Motor neuron (in vitro differentiated cells): ENCODE data around the gene MRPS33. TPM values are rescaled to one million over a fixed set of nuclear protein-coding genes. Genes with fewer than 3 reads are reported as not detected.
"Not testable (repeated sequence)": the region's sequence is repeated elsewhere in the genome, so short reads cannot be mapped to it uniquely, and the experiment has no call there.

Experiments
- ATAC-seq, 8 experiments: fragments of 200-7000 bp; cut with Tn5 transposase; replicated peaks in 6 of 8; 2 replicates each; pipeline ENCODE4 v1.8.0; 2021; ENCODE audit warnings: mild to moderate bottlenecking in 8 of 8, moderate library complexity in 8 of 8
- H3K27ac ChIP-seq, 2 donors: fragments of 250-450 bp; sonication (Bioruptor Pico); 2 replicates each; pipeline ENCODE4 v1.9.0; 2021; ENCODE audit warnings: antibody characterized with exemption in 2 of 2, mild to moderate bottlenecking in 2 of 2, moderate library complexity in 1 of 2
- H3K4me1 ChIP-seq, 2 donors: fragments of 250-450 bp; sonication (Bioruptor Pico); replicated peaks in 1 of 2; 2 replicates each; pipeline ENCODE4 v1.6.1; 2021; ENCODE audit warnings: antibody characterized with exemption in 2 of 2, mild to moderate bottlenecking in 2 of 2, moderate library complexity in 1 of 2
- H3K4me3 ChIP-seq, 5 donors: fragments of 250-450 bp; sonication (Bioruptor Pico); 2 replicates each; pipeline ENCODE4 v1.9.0; 2021; ENCODE audit warnings: antibody characterized with exemption in 5 of 5, mild to moderate bottlenecking in 5 of 5, moderate library complexity in 4 of 5
- WGBS, 10 experiments: fragments of 450-650 bp; shearing (Covaris generic); methylation state at CpG; one replicate each; pipeline ENCODE4 v1.0.0; 2022; 5-methylcytosine and 5-hydroxymethylcytosine counted together
- in situ Hi-C, 9 experiments: fragments of 400-800 bp; cut with MboI; loops; one replicate each; pipeline ENCODE4 v1.15.0; 2021; ENCODE audit warnings: low sequenced_read_pairs in 9 of 9, low pct_unique_long_range_greater_than_20kb in 2 of 9; ENCODE audit not compliant: unreplicated experiment in 9 of 9
- total RNA-seq, 8 experiments: library from RNA; unstranded; fragments of 300-600 nt; gene quantifications; 2 replicates each; pipeline versions ENCODE4 v1.2.3 to v1.2.4, GENCODE V29; 2022

The MRPS33 gene
- total RNA-seq, 8 experiments from 2014 or later, result 69.1 to 182 (median 76.6) TPM

DNA sequence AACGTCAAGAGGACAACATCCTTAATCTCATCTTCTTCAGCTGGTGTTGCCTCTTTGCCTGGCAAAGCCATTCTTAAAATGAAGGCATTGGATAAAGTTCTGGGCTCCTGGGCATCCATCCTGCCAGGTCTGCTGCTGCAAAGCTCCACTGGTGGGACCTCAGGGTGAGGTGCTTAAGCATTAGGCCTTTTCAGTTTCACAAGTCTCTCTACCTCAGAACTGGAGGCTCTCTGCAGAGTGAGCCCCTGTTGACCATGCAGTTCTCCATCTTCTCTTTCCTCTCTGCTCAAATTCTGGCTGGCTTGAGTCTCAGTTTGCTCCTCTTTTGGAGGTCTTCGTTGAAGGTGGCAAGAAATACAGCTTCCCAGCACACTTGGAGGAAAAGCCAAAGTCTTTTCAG, 47.3 kb downstream of the MRPS33 start:
- H3K27ac ChIP-seq, result no peak overlapping the region
- H3K4me3 ChIP-seq, result no peak overlapping the region
- H3K4me1 ChIP-seq, result no peaks in the 10 kb centered on the region
- ATAC-seq, result no peak
- WGBS, 10 experiments, result 0 to 92% (median 78%) methylated on average over 1 to 2 of the region's 2 CpGs; no CpG with 5 or more reads in 3 of the 10 experiments
- in situ Hi-C loops, result no loop called here

DNA sequence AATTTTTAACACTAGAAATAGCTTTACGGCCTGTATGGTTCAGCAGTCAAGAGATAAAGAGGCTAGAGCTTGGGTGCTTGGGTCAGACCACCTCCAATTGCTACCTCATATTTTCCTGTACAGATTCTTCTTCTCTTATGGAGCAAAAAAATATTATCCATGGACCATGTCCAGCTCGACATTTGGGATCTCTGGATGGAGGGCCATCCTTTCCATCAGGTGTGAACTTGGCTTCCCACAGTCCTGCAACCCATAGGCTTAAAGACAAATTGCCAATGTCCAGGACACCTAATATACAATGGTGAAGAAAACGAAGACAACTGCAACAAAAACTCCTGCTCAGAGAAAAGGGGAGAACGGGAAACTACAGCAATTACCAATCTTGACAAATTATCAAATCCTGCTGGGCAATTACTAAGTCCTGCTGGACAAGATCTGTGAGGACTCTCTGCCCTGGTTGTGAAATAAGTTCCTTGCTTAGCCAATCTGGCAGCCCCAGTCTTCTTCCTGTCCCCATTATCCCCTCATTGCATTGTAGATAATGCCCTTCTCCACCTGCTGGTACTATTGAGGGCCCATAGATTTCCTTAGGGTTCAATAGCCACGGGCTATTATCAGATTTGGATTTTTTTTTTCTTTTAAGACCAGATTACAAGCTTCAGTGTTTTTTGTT, 48.1 kb downstream of the MRPS33 start:
- Histone ChIP-seq H3K4me1 (no peaks in the 10 kb centered on the region), H3K4me3 (no peak overlapping the region), H3K27ac (no peak overlapping the region)
- in situ Hi-C loops, result no loop called here
- 0 to 100% (median 56%) methylated on average over 1 to 5 of the region's 5 CpGs for WGBS, 10 experiments
- no peak for ATAC-seq

DNA sequence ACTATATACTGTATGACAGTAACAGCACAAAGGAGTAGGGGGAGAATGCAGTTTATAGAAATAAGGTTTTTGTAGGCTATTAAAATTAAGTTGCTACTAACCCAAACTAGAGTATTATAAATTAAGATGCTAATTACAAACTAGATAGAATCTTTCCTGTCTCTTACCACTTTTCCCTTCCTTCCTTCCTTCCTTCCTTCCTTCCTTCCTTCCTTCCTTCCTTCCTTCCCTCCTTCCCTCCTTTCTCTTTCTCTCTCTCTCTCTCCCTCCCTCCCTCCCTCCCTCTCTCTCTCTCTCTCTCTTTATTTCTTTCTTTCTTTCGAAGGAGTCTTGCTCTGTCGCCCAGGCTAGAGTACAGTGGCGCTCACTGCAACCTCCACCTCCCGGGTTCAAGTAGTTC, 53.6 kb downstream of the MRPS33 start:
- H3K4me3 ChIP-seq, result no peak overlapping the region
- no CpG with 5 or more reads among the region's 4 CpGs for WGBS, 10 experiments
- H3K4me1 ChIP-seq, result no peaks in the 10 kb centered on the region
- no peak for ATAC-seq
- in situ Hi-C loops, result no loop called here
- no peak overlapping the region for H3K27ac ChIP-seq

DNA sequence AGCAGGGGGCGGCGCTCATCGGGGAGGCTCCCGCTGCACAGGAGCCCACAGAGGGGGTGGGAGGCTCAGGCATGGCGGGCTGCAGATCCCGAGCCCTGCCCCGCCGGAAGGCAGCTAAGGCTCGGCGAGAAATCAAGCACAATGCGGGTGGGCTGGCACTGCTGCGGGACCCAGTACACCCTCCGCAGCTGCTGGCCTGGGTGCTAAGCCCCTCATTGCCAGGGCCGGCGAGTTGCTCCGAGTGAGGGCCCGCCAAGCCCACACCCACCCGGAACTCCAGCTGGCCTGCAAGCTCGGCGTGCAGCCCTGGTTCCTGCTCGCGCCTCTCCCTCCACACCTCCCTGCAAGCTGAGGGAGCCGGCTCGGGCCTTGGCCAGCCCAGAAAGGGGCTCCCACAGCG, 57.8 kb downstream of the MRPS33 start:
- H3K4me1 ChIP-seq, in situ Hi-C loops, H3K27ac ChIP-seq, H3K4me3 ChIP-seq, ATAC-seq: not testable (repeated sequence)
- WGBS, 10 experiments, result 0 to 94% (median 84%) methylated on average over 1 to 11 of the region's 25 CpGs; no CpG with 5 or more reads in 6 of the 10 experiments

Other genes starting within 250 kb of the MRPS33 start
- 10 to 100 TPM; 19.4 to 43.5 (median 31.4) TPM for gene BRAF, start 90.0 kb downstream of the MRPS33 start, total RNA-seq
- gene TMEM178B, start 59.1 kb upstream of the MRPS33 start, total RNA-seq, result 10 to 100 TPM in 5 of 8 experiments, 1 to 10 TPM in 2, under 1 TPM in 1; 0.56 to 29.8 (median 17.1) TPM